Head of caudate nucleus (tissue), 42 donors: ENCODE results near the gene CDK14.
"Not testable (repeated sequence)": the region's sequence is repeated elsewhere in the genome, so short reads cannot be mapped to it uniquely, and the experiment has no call there.

Source experiments
- DNase-seq, 42 donors: peaks; one replicate each; pipeline versions ENCODE4 v3.0.0 to v3.0.0-alpha.2; 2020 to 2021; ENCODE audit warnings: mixed read lengths in 7 of 42
- intact Hi-C: fragments of 100-400 bp; cut with DNase I; formaldehyde crosslinking; loops from one replicate; pipeline ENCODE4 v1.15.0; 2022

The CDK14 gene

GRCh38 chr7:90766814-90767564, 170.9 kb downstream of the CDK14 start:
- intact Hi-C loops, result no loop called here
- peak in 30 of 42 donors; percentile 4 to 54 (median 22) for DNase-seq

- intact Hi-C loops, result no loop called here
- no peak for DNase-seq
Measured at GRCh38 chr7:90768301-90768700, 172.2 kb downstream of the CDK14 start.

- intact Hi-C loops, result no loop called here
- no peak for DNase-seq
Measured at GRCh38 chr7:90769036-90769435, 172.9 kb downstream of the CDK14 start.

- DNase-seq, intact Hi-C loops: not testable (repeated sequence)
Measured at GRCh38 chr7:90769566-90769965, 173.4 kb downstream of the CDK14 start.

- DNase-seq, result no peak
- intact Hi-C loops, result no loop called here
Measured at GRCh38 chr7:90771281-90771680, 175.2 kb downstream of the CDK14 start.

- intact Hi-C loops, result no loop called here
- no peak for DNase-seq
Measured at GRCh38 chr7:90772410-90772809, 176.3 kb downstream of the CDK14 start.

GRCh38 chr7:90773269-90773668, 177.1 kb downstream of the CDK14 start:
- DNase-seq, result no peak
- intact Hi-C loops, result no loop called here

- no peak for DNase-seq
- intact Hi-C loops, result no loop called here
Measured at GRCh38 chr7:90774706-90775105, 178.6 kb downstream of the CDK14 start.

GRCh38 chr7:90775383-90775965, 179.4 kb downstream of the CDK14 start:
- no peak for DNase-seq
- intact Hi-C loops, result no loop called here

- no peak for DNase-seq
- intact Hi-C loops, result no loop called here
Measured at GRCh38 chr7:90777041-90777440, 180.9 kb downstream of the CDK14 start.

- intact Hi-C loops, result no loop called here
Measured at GRCh38 chr7:90777465-90777864, 181.3 kb downstream of the CDK14 start.

GRCh38 chr7:90777886-90778285, 181.8 kb downstream of the CDK14 start:
- intact Hi-C loops, result no loop called here
- no peak for DNase-seq

More at GRCh38 chr7:90777465-90777864, 181.3 kb downstream of the CDK14 start:
- peak in 3 of 42 donors; percentile 9 to 35 (median 22) for DNase-seq

GRCh38 chr7:90788052-90788451, 191.9 kb downstream of the CDK14 start:
- DNase-seq, result peak in 1 of 42 donors; percentile 18

GRCh38 chr7:90789736-90790306, 193.7 kb downstream of the CDK14 start:
- no peak for DNase-seq
- intact Hi-C loops, result no loop called here

More at GRCh38 chr7:90788052-90788451, 191.9 kb downstream of the CDK14 start:
- intact Hi-C loops, result no loop called here

- intact Hi-C loops, result no loop called here
- DNase-seq, result no peak
Measured at GRCh38 chr7:90791596-90791995, 195.5 kb downstream of the CDK14 start.

- no peak for DNase-seq
- intact Hi-C loops, result no loop called here
Measured at GRCh38 chr7:90792301-90792700, 196.2 kb downstream of the CDK14 start.

GRCh38 chr7:90794234-90794633, 198.1 kb downstream of the CDK14 start:
- DNase-seq, intact Hi-C loops: not testable (repeated sequence)

GRCh38 chr7:90797596-90797995, 201.5 kb downstream of the CDK14 start:
- intact Hi-C loops, result no loop called here

GRCh38 chr7:90804370-90804769, 208.2 kb downstream of the CDK14 start:
- DNase-seq, result no peak
- intact Hi-C loops, result no loop called here

More at GRCh38 chr7:90797596-90797995, 201.5 kb downstream of the CDK14 start:
- no peak for DNase-seq

- intact Hi-C loops, DNase-seq: not testable (repeated sequence)
Measured at GRCh38 chr7:90815552-90815951, 219.4 kb downstream of the CDK14 start.
